Dermis lymphatic vessel endothelial cell (primary cell): Measurements from ENCODE around the gene VSIG10. TPM values are rescaled to one million over a fixed set of nuclear protein-coding genes. Genes with fewer than 3 reads are reported as not detected.

Source experiments
- total RNA-seq: library from RNA; depleted of rRNA; stranded (reverse); fragments of >200 nt; gene quantifications from 2 replicates; pipeline ENCODE4 v1.2.1, GENCODE V29; 2014

Gene VSIG10
- 61.0 and 74.3 TPM in 2 replicates for total RNA-seq

GRCh38 chr12:118103601-118104382 lies at the start of gene VSIG10:
Gene VSIG10, minus strand, starts transcription at chr12:118104011. Its CDS starts 340 bp downstream, at chr12:118103671.

GRCh38 chr12:118135788-118136558 lies 32.2 kb upstream of the VSIG10 start, which contains the start of gene PEBP1:
Gene PEBP1, plus strand, starts transcription at chr12:118136124. Its CDS starts 86 bp downstream, at chr12:118136210.

GRCh38 chr12:118061011-118061872 lies 42.6 kb downstream of the VSIG10 start, which contains the start of gene WSB2:
Gene WSB2, minus strand, starts transcription at chr12:118061179. Its CDS starts 131 bp downstream, at chr12:118061048.

GRCh38 chr12:118016424-118017264 lies 87.2 kb downstream of the VSIG10 start, which contains the start of gene RFC5:
Gene RFC5, plus strand, starts transcription at chr12:118016703. Its CDS starts 125 bp downstream, at chr12:118016828.

Other genes with a start within 250 kb of the VSIG10 start
- 0.09 and 0.43 TPM in 2 replicates for gene KSR2, start 135.0 kb downstream of the VSIG10 start, total RNA-seq
- 10.0 and 12.5 TPM in 2 replicates for gene RFC5, start 87.3 kb downstream of the VSIG10 start, total RNA-seq
- 81.6 and 144 TPM in 2 replicates for gene WSB2, start 42.8 kb downstream of the VSIG10 start, total RNA-seq
- gene PEBP1, start 32.1 kb upstream of the VSIG10 start, total RNA-seq = 150 and 153 TPM in 2 replicates